Brain microvascular endothelial cell (primary cell): ENCODE results near the gene LDAH.

Source experiments
- DNase-seq: peaks from one replicate; pipeline ENCODE4 v3.0.0-alpha.2; 2020
- H3K27ac ChIP-seq: fragments of 250-450 bp; sonication (Bioruptor Pico); 2 replicates; pipeline ENCODE4 v1.5.1; 2020; ENCODE audit warnings: mild to moderate bottlenecking, moderate library complexity
- H3K27me3 ChIP-seq: fragments of 250-450 bp; sonication (Bioruptor Pico); replicated peaks from 2 replicates; pipeline ENCODE4 v1.5.1; 2020; ENCODE audit warnings: mild to moderate bottlenecking
- H3K36me3 ChIP-seq: fragments of 250-450 bp; sonication (Bioruptor Pico); replicated peaks from 2 replicates; pipeline ENCODE4 v1.5.1; 2020; ENCODE audit warnings: mild to moderate bottlenecking
- H3K4me3 ChIP-seq: 2 replicates; pipeline ENCODE4 v1.5.1; 2011; ENCODE audit warnings: low read depth, mild to moderate bottlenecking, control low read depth, low read length, moderate library complexity
- CTCF ChIP-seq: IDR thresholded peaks from 2 replicates; pipeline ENCODE4 v1.5.1; 2011; ENCODE audit warnings: low read depth, mild to moderate bottlenecking, moderate library complexity, low read length, control low read depth, inconsistent platforms; ENCODE audit errors: missing control alignments
- in situ Hi-C: cut with HindIII; loops from 2 replicates; pipeline ENCODE4 v1.10.0; 2017; ENCODE audit warnings: low sequenced_read_pairs, low pct_ligation_motif_present

LDAH gene

GRCh38 chr2:20829861-20830260 lies 7.0 kb upstream of the LDAH start:
- Histone ChIP-seq H3K27me3 (no peaks in the 10 kb centered on the region), H3K4me3 (no peak overlapping the region), H3K27ac (no peak overlapping the region), H3K36me3 (no peaks in the 10 kb centered on the region)
- no peak for DNase-seq
- no peak for TF ChIP-seq CTCF
- in situ Hi-C loops = no loop called here

GRCh38 chr2:20823917-20824316 lies 1.0 kb upstream of the LDAH start:
- no peak for DNase-seq
- in situ Hi-C loops = no loop called here
- TF ChIP-seq CTCF = no peak
- no peaks in the 10 kb centered on the region for H3K36me3 ChIP-seq
- H3K4me3 ChIP-seq = no peak overlapping the region
- no peak overlapping the region for H3K27ac ChIP-seq
- H3K27me3 ChIP-seq = no peaks in the 10 kb centered on the region

- Histone ChIP-seq H3K27me3 (no peaks in the 10 kb centered on the region), H3K36me3 (no peaks in the 10 kb centered on the region), H3K4me3 (no peak overlapping the region), H3K27ac (no peak overlapping the region)
- no peak for DNase-seq
- in situ Hi-C loops = no loop called here
- no peak for TF ChIP-seq CTCF
Observed at GRCh38 chr2:20818820-20819219, 4.1 kb downstream of the LDAH start.

- no peak for TF ChIP-seq CTCF
Observed at GRCh38 chr2:20815216-20815615, 7.7 kb downstream of the LDAH start.

GRCh38 chr2:20812779-20813178 lies 10.1 kb downstream of the LDAH start:
- Histone ChIP-seq H3K27ac (no peak overlapping the region), H3K4me3 (no peak overlapping the region), H3K27me3 (no peaks in the 10 kb centered on the region), H3K36me3 (no peaks in the 10 kb centered on the region)
- in situ Hi-C loops = no loop called here
- no peak for TF ChIP-seq CTCF
- DNase-seq = no peak

More at GRCh38 chr2:20815216-20815615, 7.7 kb downstream of the LDAH start:
- no peaks in the 10 kb centered on the region for H3K36me3 ChIP-seq
- no peaks in the 10 kb centered on the region for H3K27me3 ChIP-seq
- in situ Hi-C loops = no loop called here
- DNase-seq = no peak
- H3K4me3 ChIP-seq = no peak overlapping the region
- H3K27ac ChIP-seq = no peak overlapping the region

- Histone ChIP-seq H3K36me3 (no peaks in the 10 kb centered on the region), H3K4me3 (no peak overlapping the region), H3K27me3 (no peaks in the 10 kb centered on the region), H3K27ac (no peak overlapping the region)
- in situ Hi-C loops = no loop called here
- no peak for DNase-seq
- TF ChIP-seq CTCF = no peak
Observed at GRCh38 chr2:20806286-20806685, 16.6 kb downstream of the LDAH start.
